Superior temporal gyrus (tissue), 1 donor: ENCODE results near the gene SAMD4A.

Experiments
- DNase-seq: peaks from one replicate; pipeline ENCODE4 v3.0.0-alpha.2; 2016; ENCODE audit errors: extremely low spot score

The SAMD4A gene

DNA sequence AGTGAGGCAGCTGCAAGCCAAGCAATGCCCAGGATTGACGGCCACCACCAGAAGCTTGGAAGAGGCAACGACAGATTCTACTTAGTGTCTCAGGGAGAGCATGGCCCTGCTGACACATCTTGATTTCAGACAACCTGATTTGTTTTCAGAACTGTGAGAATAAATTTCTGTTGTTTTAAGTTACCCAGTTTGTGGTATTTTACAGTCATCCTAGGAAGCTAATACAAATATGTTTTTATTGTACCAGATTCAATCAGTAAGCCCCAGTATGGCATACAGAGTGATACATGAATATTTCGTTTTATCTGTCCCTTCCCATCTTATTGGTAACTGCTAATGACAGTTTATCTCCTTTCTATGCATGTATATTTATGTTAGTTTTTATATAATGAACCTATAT lies 62.3 kb downstream of the SAMD4A start:
- no peak for DNase-seq

GRCh38 chr14:54629635-54630360 lies 62.9 kb downstream of the SAMD4A start:
- DNase-seq, result no peak

DNA sequence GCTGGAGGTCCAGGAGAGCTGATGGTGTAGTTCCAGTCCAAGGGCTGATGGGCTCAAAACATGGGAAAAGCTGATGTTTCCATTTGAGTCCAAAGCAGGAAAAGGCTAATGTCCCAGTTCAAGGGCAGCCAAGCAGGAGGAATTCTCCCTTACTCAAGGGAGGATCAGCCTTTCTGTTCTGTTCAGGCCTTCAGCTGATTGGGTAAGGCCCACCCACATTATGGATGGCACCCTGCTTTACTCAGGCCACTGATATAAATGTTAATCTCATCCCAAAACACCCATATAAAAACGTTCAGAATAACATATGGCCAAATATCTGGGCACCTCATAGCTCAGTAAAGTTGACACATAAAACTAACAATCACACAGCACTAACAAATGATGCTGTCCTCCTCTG lies 64.1 kb downstream of the SAMD4A start:
- DNase-seq, result no peak

DNA sequence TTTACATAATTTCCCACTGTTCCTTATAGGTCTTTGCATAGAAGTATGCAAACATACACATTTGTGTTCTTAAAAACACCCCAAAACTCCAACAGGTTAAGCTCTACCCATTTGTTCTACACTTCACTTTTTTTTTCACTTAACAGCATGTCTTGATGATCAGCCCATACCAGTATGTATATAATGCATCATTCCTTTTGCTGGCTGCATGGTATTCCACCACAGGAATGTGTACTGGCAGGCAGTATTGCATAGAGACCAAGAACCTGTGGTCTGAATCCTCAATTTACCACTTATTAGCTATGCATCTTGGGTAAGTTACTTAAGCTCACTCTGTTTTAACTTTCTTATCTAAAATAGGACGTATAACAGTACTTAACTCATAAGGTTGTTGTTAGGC lies 65.5 kb downstream of the SAMD4A start:
- no peak for DNase-seq

DNA sequence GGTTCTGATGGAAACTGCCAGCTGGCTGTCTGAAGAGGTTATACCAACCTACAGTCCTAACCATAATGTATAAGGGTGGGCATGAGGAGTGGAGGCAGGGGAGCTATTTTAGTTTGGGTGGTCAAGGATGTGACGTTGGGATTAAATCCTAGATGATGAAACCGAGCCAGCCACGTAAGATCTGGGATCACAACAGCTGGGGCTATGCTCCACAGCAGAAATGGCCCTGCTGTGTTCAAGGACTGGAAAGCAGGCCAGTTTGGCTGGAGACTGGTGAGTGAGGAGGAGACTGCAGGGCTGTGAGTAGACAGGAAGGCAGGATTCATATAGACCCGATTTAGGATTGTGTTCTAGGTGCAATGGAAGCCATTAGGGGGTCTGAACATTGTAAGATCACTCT lies 66.1 kb downstream of the SAMD4A start:
- DNase-seq, result no peak

GRCh38 chr14:54637270-54638134 lies 70.6 kb downstream of the SAMD4A start:
- no peak for DNase-seq

DNA sequence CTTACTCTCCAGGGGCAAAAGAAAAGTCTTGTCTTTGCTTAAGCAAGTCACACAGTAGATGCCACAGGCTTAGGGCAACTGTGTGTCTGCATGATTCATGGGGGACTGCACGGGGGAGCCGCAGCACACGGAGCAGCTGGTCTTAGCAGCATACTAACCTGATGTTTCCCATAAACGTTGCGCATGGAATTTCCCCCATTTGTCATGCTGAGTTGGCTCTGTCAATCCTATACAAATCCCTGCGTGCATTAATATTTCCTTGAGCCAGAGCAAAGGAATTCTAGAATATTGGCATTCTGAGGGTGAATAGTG lies 71.2 kb downstream of the SAMD4A start:
- DNase-seq, result no peak

- no peak for DNase-seq
Measured at GRCh38 chr14:54639611-54640010, 72.7 kb downstream of the SAMD4A start.

GRCh38 chr14:54640506-54640905 lies 73.6 kb downstream of the SAMD4A start:
- no peak for DNase-seq

- DNase-seq, result no peak
Measured at GRCh38 chr14:54642121-54642520, 75.2 kb downstream of the SAMD4A start.

DNA sequence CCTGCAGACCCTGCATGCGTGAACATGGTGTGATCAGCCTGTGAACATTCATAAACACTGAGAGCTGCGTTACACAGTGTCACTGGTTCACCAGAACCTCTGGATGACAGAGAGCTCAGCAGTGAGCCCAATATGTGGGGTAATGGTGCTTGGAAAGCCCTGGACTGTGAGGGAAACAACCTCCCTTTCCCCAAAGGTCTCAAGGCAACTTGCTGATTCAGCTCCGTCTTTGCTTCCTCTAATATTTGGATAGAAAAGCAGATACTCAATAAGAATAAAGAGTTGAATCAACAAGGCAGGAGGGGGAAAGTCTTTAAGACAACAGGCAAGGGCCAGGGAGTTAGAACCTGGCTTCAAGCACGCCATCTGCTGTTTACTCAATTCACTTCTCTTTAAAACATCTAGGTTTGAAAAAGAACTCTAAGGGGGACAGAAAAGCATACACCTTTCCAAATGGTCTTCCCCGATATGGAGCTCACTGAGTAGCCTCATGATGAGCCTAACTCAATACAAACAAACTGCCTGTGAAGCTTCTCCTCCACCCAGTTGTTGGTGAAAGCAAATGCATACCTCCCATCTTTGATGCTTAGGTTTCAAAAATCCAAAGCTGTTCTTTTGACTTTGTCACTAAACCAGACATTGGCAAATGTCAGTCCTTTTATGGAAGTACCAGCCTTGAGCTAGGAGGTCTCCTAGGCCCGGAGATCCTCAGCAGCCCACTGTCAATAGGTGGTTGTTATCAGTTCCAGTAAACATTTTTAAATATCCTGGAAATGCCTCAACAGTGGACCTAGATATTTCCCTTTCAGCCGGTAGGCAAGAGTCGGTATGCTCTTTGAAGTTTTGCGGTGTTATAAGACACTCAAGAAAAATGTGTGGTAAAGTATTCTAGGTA lies 76.1 kb downstream of the SAMD4A start:
- no peak for DNase-seq

DNA sequence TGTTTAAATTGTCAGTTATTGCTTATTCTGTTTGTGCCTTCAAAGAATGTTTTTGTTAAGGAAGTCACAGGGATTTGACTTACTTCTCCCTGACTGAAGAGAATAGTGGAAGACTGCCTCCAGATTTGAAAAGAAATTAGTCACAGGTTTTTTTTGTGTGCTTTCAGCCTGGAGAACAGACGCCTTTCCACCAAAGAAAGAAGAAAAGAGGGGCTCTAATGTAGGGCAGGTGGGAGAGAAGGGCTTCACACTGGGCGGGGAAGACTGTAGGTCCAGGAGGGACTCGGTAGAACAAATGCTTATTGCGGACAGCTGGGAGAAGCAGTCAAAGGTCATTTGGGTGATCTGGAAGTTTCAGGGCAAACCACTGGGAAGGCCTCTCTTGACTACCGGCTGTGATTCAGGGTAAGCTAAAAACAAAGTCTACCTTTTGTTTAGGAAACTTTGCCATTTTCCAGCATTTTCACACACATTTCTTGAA lies 76.8 kb downstream of the SAMD4A start:
- no peak for DNase-seq

GRCh38 chr14:54645639-54646038 lies 78.7 kb downstream of the SAMD4A start:
- DNase-seq, result no peak

GRCh38 chr14:54646626-54647025 lies 79.7 kb downstream of the SAMD4A start:
- DNase-seq, result no peak

DNA sequence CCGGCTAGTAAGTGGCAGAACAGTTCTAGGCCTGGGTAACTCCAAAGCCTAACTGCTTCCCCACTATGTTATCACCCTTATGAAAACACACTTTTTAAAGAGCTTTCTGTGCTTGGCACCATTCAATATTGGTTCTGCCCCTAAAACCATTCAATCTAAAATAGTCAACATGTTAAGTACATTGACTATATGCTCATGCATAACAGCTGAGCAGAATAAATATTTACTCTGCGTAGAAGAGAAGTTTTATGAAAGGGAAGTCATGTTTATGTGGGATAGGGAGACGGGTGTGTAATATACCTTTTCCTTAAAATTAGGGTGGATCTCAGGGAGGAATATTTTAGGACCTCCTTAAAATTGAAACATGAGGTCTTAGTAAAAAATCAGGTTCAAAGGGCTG lies 80.5 kb downstream of the SAMD4A start:
- no peak for DNase-seq

DNA sequence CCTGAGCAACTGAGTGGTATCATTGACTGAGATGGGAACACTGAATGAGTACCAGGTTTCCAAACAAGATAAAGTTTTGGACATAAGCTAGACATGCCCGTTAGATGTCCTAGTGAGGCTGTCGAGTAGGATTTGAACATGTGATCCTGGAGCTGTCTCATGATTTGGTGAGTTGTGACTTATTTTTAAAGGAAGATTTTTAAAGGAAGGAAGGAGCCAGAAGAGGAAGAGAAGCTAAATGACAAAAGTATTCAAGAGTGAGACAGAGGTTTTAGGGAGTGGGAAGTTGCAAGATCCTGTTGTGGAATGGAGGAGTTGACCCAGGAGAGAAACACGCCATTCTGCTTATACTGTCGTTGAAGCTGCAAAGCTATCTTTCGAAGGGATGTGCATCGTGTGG lies 82.1 kb downstream of the SAMD4A start:
- no peak for DNase-seq

DNA sequence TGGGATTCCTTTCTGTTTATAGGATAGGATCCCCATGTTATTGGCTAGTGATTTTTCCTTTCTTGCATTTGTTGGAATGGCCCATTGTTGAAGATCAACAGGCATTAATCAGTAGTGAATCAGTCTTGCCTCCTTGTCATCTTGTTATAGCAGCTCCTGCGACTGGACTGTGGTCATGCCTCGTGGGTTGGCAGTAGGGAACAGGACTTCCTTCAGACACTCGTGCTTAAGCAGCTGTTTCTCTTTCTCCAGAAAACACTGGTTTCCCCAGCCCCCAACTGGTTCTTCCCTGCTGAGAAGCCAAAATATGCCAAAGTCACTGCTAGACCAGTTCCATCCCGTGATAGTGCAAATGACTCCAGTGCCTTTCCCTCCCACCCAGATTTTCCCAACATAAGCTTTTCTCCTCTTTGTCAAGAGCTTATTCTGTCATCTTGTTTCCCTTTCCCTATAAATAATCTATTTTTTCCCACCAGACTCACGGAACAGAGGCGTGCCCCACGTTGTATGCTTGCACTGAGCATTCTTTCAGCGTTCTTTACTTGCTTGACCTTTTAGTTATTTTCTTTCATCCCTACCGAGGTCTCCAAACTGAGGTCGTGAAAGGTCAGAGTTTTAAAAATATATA lies 83.5 kb downstream of the SAMD4A start:
- DNase-seq, result no peak

- no peak for DNase-seq
Measured at GRCh38 chr14:54650959-54651351, 84.0 kb downstream of the SAMD4A start.

DNA sequence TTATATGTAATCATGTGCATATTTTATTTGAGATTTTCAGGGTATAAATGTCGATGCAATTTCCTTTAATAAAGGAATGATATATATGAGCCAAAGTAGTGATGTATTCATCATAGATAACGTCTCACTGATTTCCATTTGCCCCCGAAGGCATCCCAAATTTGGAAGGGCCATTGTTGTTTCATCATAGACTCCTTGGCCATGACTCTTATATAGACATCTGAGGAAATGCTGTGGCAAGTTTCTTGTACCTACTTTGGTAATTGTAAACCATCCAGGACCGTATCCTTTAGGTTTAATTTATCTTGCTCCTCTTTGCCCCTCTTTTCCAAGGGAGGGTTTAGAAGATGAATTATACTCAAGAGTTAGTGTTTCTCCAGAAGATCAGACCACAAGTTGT lies 84.7 kb downstream of the SAMD4A start:
- no peak for DNase-seq

GRCh38 chr14:54652188-54652587 lies 85.3 kb downstream of the SAMD4A start:
- no peak for DNase-seq

DNA sequence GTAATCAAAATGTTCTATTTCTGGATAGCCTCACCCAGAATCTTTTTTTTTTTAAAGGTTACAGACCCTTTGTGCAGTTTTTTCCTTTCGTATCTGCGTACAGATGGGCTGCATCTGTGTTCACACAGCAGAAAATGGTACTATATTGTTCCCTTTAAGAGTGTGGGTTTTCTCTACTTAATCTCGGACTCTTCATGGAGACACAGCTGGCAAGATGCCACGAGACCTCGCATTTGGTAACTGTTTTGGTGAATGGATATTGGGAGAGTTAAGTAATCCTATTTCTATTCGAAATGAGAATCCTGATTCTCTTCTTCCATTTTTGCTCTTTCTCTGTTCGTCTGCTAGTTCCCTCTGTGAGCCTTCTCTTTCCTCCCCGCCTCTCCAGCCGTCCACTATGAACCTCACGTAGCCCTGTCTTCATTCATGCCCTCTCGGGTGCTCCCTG lies 85.7 kb downstream of the SAMD4A start:
- no peak for DNase-seq
